HepG2 (cell line): ENCODE measurements around the gene CDKN1C.

Experiments used
- CTCF ChIP-seq: sonication (generic); formaldehyde crosslinking; IDR thresholded peaks from 2 replicates; pipeline ENCODE4 v1.5.0; 2020; ENCODE audit warnings: mild to moderate bottlenecking, missing genetic modification reagents, moderate library complexity
- SIN3A ChIP-seq: IDR thresholded peaks from 2 replicates; pipeline ENCODE4 v1.6.1; 2011; ENCODE audit warnings: low read depth, mild to moderate bottlenecking, control low read depth, low read length, borderline replicate concordance
- ZNF121 ChIP-seq: sonication (generic); formaldehyde crosslinking; IDR thresholded peaks from 2 replicates; pipeline ENCODE4 v1.5.0; 2020; ENCODE audit warnings: mild to moderate bottlenecking, missing genetic modification reagents
- ZNF7 ChIP-seq: IDR thresholded peaks from 2 replicates; pipeline ENCODE4 v1.6.1; 2016; ENCODE audit warnings: missing biosample characterization, missing genetic modification reagents

DNA sequence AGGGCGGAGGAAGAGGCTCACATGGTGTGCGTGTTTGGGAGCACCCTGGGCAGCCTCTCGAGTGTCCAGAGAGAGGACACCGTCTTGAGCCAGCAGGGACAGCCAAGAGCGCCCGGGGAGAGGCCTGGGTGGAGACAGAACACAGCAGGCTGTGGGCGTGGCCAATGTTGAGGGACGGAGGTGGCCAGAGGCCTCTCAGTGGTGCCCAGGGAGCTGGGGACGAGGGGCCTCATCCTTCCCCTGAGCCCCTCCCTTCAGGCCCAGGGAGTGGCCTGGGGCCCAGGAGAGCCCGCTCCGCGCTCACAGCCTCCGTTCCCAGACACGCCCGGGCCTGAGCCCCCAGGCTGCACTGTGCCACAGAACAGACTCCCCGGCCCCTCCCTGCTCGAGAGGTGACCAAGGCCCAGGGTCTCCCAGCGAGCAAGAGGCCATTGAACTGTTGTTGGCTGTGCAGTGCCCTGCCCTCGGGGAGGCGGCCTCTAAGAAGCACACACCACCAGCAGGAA is 48.4 kb downstream of the CDKN1C start:
- TF ChIP-seq CTCF (CRISPR knock-in tag) (0 out of 2 replicates have a peak, but pooled peaks have one; percentile 13), ZNF7 (CRISPR knock-in tag) (no peak), SIN3A (no peak), ZNF121 (CRISPR knock-in tag) (no peak)
